Parathyroid adenoma (tissue), 2 donors: ENCODE measurements around the gene UNC5C.

Source experiments
- H2AFZ ChIP-seq: fragments of 300-600 bp; sonication (generic); one replicate; pipeline ENCODE4 v1.7.0; 2017; ENCODE audit warnings: antibody characterized with exemption, mild to moderate bottlenecking
- H3K27ac ChIP-seq: fragments of 300-600 bp; sonication (generic); one replicate; pipeline ENCODE4 v1.7.0; 2017
- H3K27me3 ChIP-seq: fragments of 300-600 bp; sonication (generic); one replicate; pipeline ENCODE4 v1.7.0; 2017; ENCODE audit warnings: low read length; ENCODE audit not compliant: control insufficient read depth, insufficient read depth
- H3K36me3 ChIP-seq: fragments of 300-600 bp; sonication (generic); one replicate; pipeline ENCODE4 v1.7.0; 2017; ENCODE audit warnings: low read length; ENCODE audit not compliant: control insufficient read depth, insufficient read depth
- H3K4me1 ChIP-seq: fragments of 300-600 bp; sonication (generic); one replicate; pipeline ENCODE4 v1.7.0; 2017; ENCODE audit warnings: control low read depth
- H3K4me2 ChIP-seq: fragments of 300-600 bp; sonication (generic); one replicate; pipeline ENCODE4 v1.7.0; 2017; ENCODE audit warnings: low read length
- H3K4me3 ChIP-seq: fragments of 300-600 bp; sonication (generic); one replicate; pipeline ENCODE4 v1.7.0; 2017; ENCODE audit warnings: low read depth, low read length
- H3K79me2 ChIP-seq: fragments of 300-600 bp; sonication (generic); one replicate; pipeline ENCODE4 v1.7.0; 2017; ENCODE audit warnings: control low read depth
- H3K9ac ChIP-seq: fragments of 300-600 bp; sonication (generic); one replicate; pipeline ENCODE4 v1.7.0; 2017; ENCODE audit warnings: mild to moderate bottlenecking
- H3K9me3 ChIP-seq: fragments of 300-600 bp; sonication (generic); one replicate; pipeline ENCODE4 v1.7.0; 2017; ENCODE audit warnings: low read length; ENCODE audit not compliant: control insufficient read depth
- TF ChIP-seq, protein P1 (sequence below): fragments of 300-600 bp; sonication (generic); IDR thresholded peaks from one replicate; pipeline ENCODE4 v1.7.0; 2017; ENCODE audit warnings: antibody characterized with exemption, mild to moderate bottlenecking
- donor health status: primary hyperparathyroidism.

Gene UNC5C

DNA sequence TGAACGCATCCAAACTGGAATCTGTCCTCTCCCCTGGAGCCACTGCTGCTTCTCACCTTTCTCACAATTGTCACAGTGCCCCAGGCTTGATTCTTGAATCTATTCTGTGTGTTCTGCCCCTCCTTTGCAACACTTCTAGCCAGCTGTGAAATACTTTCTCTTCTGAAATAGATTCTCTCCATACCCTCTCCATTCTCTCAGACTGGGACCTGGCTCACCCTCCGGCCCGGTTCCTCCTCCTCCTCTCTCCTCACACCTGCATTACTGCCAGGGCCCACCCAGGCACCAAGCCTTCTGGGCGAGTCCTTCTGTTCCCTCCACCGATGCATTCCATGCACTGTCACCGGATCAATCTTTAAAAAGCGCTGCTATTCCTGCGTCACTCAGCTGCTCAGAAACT, 336.1 kb downstream of the UNC5C start:
- H3K27ac ChIP-seq: no peak overlapping the region
- H3K9ac ChIP-seq: no peak overlapping the region

DNA sequence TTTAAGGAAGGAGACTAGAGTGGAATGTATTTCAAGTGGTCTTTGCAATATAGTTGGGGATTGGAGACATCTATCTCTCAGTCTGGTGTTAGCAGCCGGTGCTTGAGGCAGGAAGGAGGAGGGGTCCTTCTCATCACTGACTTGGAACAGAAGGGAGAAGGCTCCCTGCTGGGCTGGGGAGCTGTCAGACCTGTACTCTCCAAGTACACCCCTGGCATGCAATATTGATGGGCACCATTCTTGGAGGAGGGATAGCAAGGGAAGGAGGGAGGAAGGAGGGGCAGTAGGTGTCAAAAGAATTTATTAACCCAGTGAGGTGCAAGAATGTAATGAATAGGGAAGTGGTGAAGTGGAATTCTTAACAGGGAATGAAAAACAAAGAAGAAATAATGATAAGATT, 338.8 kb downstream of the UNC5C start:
- Histone ChIP-seq H3K9ac (no peak overlapping the region), H3K79me2 (no peaks in the 10 kb centered on the region), H3K27me3 (no peaks in the 10 kb centered on the region), H3K27ac (no peak overlapping the region), H3K9me3 (no peaks in the 10 kb centered on the region), H2AFZ (no peak overlapping the region), H3K4me1 (no peaks in the 10 kb centered on the region), H3K36me3 (no peaks in the 10 kb centered on the region), H3K4me3 (no peak overlapping the region), H3K4me2 (no peak overlapping the region)
- TF ChIP-seq, protein P1, sequence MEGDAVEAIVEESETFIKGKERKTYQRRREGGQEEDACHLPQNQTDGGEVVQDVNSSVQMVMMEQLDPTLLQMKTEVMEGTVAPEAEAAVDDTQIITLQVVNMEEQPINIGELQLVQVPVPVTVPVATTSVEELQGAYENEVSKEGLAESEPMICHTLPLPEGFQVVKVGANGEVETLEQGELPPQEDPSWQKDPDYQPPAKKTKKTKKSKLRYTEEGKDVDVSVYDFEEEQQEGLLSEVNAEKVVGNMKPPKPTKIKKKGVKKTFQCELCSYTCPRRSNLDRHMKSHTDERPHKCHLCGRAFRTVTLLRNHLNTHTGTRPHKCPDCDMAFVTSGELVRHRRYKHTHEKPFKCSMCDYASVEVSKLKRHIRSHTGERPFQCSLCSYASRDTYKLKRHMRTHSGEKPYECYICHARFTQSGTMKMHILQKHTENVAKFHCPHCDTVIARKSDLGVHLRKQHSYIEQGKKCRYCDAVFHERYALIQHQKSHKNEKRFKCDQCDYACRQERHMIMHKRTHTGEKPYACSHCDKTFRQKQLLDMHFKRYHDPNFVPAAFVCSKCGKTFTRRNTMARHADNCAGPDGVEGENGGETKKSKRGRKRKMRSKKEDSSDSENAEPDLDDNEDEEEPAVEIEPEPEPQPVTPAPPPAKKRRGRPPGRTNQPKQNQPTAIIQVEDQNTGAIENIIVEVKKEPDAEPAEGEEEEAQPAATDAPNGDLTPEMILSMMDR: no peak

More for the DNA sequence above, 336.1 kb downstream of the UNC5C start:
- Histone ChIP-seq H3K4me2 (no peak overlapping the region), H3K4me1 (no peaks in the 10 kb centered on the region), H3K27me3 (no peaks in the 10 kb centered on the region), H3K79me2 (no peaks in the 10 kb centered on the region), H3K36me3 (no peaks in the 10 kb centered on the region), H2AFZ (no peak overlapping the region), H3K4me3 (no peak overlapping the region), H3K9me3 (no peaks in the 10 kb centered on the region)
- TF ChIP-seq, protein P1: no peak

DNA sequence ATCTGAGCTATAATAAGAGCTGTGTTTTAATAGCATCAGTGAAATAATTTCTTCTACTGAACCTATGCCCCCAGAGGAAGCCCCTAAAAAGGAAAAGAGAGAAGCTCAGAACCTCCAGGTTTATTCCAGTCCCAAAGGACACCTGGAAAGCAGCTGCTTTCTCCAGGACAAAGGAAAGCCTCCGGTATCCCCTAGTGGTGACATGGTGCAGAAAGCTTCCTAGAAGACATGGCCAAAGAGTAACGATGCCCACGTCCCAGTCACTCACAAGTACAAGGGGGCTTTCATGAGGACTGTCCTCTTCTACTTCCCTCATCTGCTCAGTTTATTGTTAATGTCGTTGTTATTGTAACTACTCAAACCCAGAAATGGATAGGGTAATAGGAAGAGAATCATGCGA, 343.9 kb downstream of the UNC5C start:
- no peak overlapping the region for H3K9ac ChIP-seq
- no peaks in the 10 kb centered on the region for H3K36me3 ChIP-seq

DNA sequence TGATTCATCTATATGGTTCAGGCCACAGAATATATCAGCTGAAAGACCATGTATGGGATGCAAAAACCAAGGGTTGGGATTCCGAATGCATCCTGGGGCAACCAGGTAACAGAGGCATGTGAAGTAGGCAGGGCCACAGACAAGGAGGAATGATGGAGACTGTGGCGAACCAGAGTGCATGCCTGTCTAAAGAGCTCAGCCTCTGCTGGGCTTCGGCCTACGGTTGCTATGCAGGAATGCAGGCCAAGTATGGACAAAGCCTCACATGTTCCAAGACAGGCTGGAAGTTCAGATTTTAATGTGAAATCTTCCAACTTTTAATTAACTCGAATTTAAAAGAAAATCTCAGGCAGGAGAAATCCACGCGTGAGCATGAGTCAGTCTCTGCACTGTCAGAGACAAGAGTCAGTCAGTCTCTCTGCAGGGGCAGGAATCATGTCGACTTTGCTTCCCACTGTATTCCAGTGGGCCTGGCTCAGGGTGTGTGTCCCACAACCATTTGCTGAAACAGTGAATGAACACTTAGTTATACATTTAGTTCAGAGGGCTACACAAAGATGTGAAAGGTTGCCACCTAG, 344.4 kb downstream of the UNC5C start:
- no peak overlapping the region for H3K9ac ChIP-seq
- no peak overlapping the region for H3K4me3 ChIP-seq
- H3K27ac ChIP-seq: no peak overlapping the region
- TF ChIP-seq, protein P1: no peak
- no peak overlapping the region for H2AFZ ChIP-seq
- H3K36me3 ChIP-seq: no peaks in the 10 kb centered on the region
- H3K4me2 ChIP-seq: no peak overlapping the region
- H3K79me2 ChIP-seq: no peaks in the 10 kb centered on the region
- no peaks in the 10 kb centered on the region for H3K9me3 ChIP-seq
- H3K27me3 ChIP-seq: no peaks in the 10 kb centered on the region
- no peaks in the 10 kb centered on the region for H3K4me1 ChIP-seq

More for the DNA sequence above, 343.9 kb downstream of the UNC5C start:
- no peak overlapping the region for H3K4me2 ChIP-seq
- no peaks in the 10 kb centered on the region for H3K79me2 ChIP-seq
- no peak overlapping the region for H2AFZ ChIP-seq
- H3K27me3 ChIP-seq: no peaks in the 10 kb centered on the region
- TF ChIP-seq, protein P1: no peak
- H3K4me3 ChIP-seq: no peak overlapping the region
- no peaks in the 10 kb centered on the region for H3K4me1 ChIP-seq
- H3K27ac ChIP-seq: no peak overlapping the region
- no peaks in the 10 kb centered on the region for H3K9me3 ChIP-seq

DNA sequence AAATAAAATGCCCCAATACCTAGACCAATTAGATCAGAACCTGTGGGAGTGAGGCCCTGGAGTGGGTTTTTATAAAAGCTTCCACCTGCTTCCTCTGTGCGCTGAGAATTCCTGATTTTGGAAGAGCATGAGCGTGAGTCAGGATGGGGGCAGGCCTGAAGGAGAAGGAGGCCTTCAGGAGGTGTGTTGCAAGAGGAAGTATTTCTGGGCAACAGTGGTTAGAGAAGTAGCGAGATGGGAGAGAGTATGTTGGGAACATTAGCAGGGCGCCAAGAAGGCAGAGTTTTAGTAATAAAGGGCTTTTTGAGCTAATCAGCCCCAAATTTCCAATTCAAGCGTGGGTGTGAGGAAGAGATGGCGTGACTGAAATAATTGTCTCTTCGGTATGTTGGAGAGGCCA, 349.8 kb downstream of the UNC5C start:
- Histone ChIP-seq H3K4me3 (no peak overlapping the region), H3K4me2 (no peak overlapping the region), H3K9me3 (no peaks in the 10 kb centered on the region)

More for the DNA sequence above, 349.8 kb downstream of the UNC5C start:
- no peak overlapping the region for H2AFZ ChIP-seq
- no peaks in the 10 kb centered on the region for H3K4me1 ChIP-seq
- TF ChIP-seq, protein P1: no peak
- H3K9ac ChIP-seq: no peak overlapping the region
- no peaks in the 10 kb centered on the region for H3K79me2 ChIP-seq
- H3K27ac ChIP-seq: no peak overlapping the region
- H3K27me3 ChIP-seq: no peaks in the 10 kb centered on the region
- no peaks in the 10 kb centered on the region for H3K36me3 ChIP-seq
